ENCODE results near the gene CEMIP2. TPM values are rescaled to one million over a fixed set of nuclear protein-coding genes. Genes with fewer than 3 reads are reported as not detected.

The CEMIP2 gene
- total RNA-seq, 1 experiment from 2014 or later: 40.5 TPM

DNA sequence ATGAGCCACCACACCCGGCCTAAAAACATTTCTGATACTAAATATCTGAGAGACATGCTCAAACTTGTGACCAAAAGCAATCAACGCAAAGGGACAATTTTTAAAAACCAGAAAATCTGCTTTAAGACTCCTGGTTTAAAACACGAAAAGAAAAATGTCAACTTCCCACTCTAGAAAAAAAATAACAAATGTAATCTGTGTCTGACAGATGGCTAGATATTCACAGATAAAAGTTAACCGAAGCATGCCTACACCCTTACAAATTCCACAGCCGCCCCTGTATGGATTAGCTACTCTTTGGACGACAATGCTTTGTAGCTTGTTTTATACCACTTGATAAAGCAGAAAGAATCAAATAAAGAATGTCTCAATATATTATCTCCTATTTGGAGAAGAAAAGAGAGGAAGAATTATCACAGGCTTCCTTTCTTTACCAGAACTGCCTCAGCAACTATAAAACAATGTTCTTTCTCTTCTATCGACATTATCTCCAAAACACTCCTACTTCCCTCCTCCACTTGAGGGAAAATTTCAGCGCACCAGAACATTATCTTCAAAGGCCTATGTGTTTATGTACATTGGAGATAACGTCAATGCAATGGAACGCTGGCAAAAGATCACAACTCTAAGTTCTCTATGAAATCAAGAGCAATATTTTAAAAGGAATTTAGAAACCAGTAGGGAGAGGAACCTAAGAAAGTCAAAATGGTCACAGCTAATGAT, 26.2 kb downstream of the CEMIP2 start:
- peaks cover 58% of the 10 kb centered on the region for H3K36me3 Mint-ChIP-seq
- CTCF ChIA-PET: no interaction called here
- DNase-seq (ENCODE audit: low spot score) (no peak), ATAC-seq (no peak)
- TF ChIP-seq, protein P1, sequence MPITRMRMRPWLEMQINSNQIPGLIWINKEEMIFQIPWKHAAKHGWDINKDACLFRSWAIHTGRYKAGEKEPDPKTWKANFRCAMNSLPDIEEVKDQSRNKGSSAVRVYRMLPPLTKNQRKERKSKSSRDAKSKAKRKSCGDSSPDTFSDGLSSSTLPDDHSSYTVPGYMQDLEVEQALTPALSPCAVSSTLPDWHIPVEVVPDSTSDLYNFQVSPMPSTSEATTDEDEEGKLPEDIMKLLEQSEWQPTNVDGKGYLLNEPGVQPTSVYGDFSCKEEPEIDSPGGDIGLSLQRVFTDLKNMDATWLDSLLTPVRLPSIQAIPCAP (CRISPR knock-in tag; IDR thresholded peaks at IDR 0.05): no peak
- no peak for TF ChIP-seq NR3C1 (CRISPR knock-in tag; conservative IDR thresholded peaks at IDR 0.05; ENCODE audit: low read depth)
- no peak for TF ChIP-seq ATF1 (CRISPR knock-in tag; IDR thresholded peaks at IDR 0.05)
- H3K9me3 Mint-ChIP-seq: no peaks in the 10 kb centered on the region
- H3K4me3 Mint-ChIP-seq: no peak overlapping the region
- H3K4me1 Mint-ChIP-seq: peaks cover 35% of the 10 kb centered on the region
- H3K27me3 Mint-ChIP-seq (ENCODE audit: low read depth): no peaks in the 10 kb centered on the region
- POLR2A ChIA-PET: no interaction called here
- H3K27ac Mint-ChIP-seq: peak overlapping the region; percentile 48; the same call in 1 of the 2 replicates

DNA sequence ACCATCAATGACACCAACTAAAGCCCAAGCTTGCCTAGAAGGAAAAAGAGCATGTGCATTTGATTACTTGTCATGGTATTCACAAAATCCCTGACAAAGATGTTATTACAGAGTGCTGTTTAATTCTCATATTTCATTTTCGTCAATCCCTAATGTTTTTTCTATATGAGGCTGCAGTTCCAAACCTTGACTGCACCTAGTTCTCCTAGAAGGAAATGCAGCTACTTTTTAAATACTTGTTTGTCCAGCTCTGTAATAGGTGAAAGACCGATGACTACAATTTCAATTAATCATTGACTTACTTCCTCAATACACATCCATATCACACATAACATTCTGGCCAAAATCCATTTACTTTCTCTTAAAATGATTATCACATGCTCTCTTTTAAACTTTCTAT, 28.1 kb downstream of the CEMIP2 start:
- Mint-ChIP-seq H3K27me3 (ENCODE audit: low read depth) (no peaks in the 10 kb centered on the region), H3K4me1 (peaks cover 17% of the 10 kb centered on the region), H3K9me3 (no peaks in the 10 kb centered on the region), H3K4me3 (no peak overlapping the region), H3K27ac (no peak overlapping the region), H3K36me3 (peaks cover 63% of the 10 kb centered on the region)
- POLR2A ChIA-PET: no interaction called here
- ATAC-seq: no peak
- TF ChIP-seq, protein P2, sequence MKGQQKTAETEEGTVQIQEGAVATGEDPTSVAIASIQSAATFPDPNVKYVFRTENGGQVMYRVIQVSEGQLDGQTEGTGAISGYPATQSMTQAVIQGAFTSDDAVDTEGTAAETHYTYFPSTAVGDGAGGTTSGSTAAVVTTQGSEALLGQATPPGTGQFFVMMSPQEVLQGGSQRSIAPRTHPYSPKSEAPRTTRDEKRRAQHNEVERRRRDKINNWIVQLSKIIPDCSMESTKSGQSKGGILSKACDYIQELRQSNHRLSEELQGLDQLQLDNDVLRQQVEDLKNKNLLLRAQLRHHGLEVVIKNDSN (CRISPR knock-in tag; IDR thresholded peaks at IDR 0.05): no peak
- TF ChIP-seq MXD4 (CRISPR knock-in tag; IDR thresholded peaks at IDR 0.05; ENCODE audit: borderline replicate concordance) (no peak), ESRRA (CRISPR knock-in tag; IDR thresholded peaks at IDR 0.05; ENCODE audit: borderline replicate concordance) (no peak), HMGXB4 (CRISPR knock-in tag; IDR thresholded peaks at IDR 0.05) (no peak), ZBTB21 (CRISPR knock-in tag; IDR thresholded peaks at IDR 0.05; ENCODE audit: borderline replicate concordance) (no peak)
- TF ChIP-seq, protein P3, sequence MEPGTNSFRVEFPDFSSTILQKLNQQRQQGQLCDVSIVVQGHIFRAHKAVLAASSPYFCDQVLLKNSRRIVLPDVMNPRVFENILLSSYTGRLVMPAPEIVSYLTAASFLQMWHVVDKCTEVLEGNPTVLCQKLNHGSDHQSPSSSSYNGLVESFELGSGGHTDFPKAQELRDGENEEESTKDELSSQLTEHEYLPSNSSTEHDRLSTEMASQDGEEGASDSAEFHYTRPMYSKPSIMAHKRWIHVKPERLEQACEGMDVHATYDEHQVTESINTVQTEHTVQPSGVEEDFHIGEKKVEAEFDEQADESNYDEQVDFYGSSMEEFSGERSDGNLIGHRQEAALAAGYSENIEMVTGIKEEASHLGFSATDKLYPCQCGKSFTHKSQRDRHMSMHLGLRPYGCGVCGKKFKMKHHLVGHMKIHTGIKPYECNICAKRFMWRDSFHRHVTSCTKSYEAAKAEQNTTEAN (CRISPR knock-in tag; IDR thresholded peaks at IDR 0.05): no peak
- CTCF ChIA-PET: no interaction called here
- no peak for DNase-seq (ENCODE audit: low spot score)

- TF ChIP-seq TEAD4 (CRISPR knock-in tag; IDR thresholded peaks at IDR 0.05) (no peak), FOXP1 (CRISPR knock-in tag; IDR thresholded peaks at IDR 0.05; ENCODE audit: borderline replicate concordance) (no peak), CDX4 (CRISPR knock-in tag; IDR thresholded peaks at IDR 0.05; ENCODE audit: borderline replicate concordance) (no peak), TP53 (CRISPR knock-in tag; IDR thresholded peaks at IDR 0.05) (no peak), FOXJ3 (CRISPR knock-in tag; IDR thresholded peaks at IDR 0.05; ENCODE audit: borderline replicate concordance) (no peak)
- TF ChIP-seq, protein P4, sequence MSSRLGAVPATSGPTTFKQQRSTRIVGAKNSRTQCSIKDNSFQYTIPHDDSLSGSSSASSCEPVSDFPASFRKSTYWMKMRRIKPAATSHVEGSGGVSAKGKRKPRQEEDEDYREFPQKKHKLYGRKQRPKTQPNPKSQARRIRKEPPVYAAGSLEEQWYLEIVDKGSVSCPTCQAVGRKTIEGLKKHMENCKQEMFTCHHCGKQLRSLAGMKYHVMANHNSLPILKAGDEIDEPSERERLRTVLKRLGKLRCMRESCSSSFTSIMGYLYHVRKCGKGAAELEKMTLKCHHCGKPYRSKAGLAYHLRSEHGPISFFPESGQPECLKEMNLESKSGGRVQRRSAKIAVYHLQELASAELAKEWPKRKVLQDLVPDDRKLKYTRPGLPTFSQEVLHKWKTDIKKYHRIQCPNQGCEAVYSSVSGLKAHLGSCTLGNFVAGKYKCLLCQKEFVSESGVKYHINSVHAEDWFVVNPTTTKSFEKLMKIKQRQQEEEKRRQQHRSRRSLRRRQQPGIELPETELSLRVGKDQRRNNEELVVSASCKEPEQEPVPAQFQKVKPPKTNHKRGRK (CRISPR knock-in tag; IDR thresholded peaks at IDR 0.05; ENCODE audit: borderline replicate concordance): no peak
- TF ChIP-seq, protein P3 (CRISPR knock-in tag; IDR thresholded peaks at IDR 0.05): no peak
- Mint-ChIP-seq H3K4me1 (peaks cover 9% of the 10 kb centered on the region), H3K36me3 (peaks cover 59% of the 10 kb centered on the region), H3K27ac (no peak overlapping the region), H3K4me3 (no peak overlapping the region), H3K27me3 (ENCODE audit: low read depth) (no peaks in the 10 kb centered on the region), H3K9me3 (no peaks in the 10 kb centered on the region)
- ChIA-PET CTCF (no interaction called here), POLR2A (no interaction called here)
- ATAC-seq: no peak
- no peak for DNase-seq (ENCODE audit: low spot score)
Measured at GRCh38 chr9:71737455-71737854, 30.9 kb downstream of the CEMIP2 start.
